H9 (cell line): Measurements from ENCODE around the gene SLC5A2. TPM values are rescaled to one million over a fixed set of nuclear protein-coding genes. Genes with fewer than 3 reads are reported as not detected.
"Not testable (repeated sequence)": the region's sequence is repeated elsewhere in the genome, so short reads cannot be mapped to it uniquely, and the experiment has no call there.

Experiments
- DNase-seq: peaks from one replicate; pipeline ENCODE4 v3.0.0-alpha.2; 2017
- H2AFZ ChIP-seq: one replicate; pipeline ENCODE4 v1.6.1; 2013; ENCODE audit warnings: mild to moderate bottlenecking, low read length, control low read depth, moderate library complexity
- H2AK5ac ChIP-seq: 2 replicates; pipeline ENCODE4 v1.6.1; 2013; ENCODE audit warnings: low read length, control low read depth, mixed read lengths; ENCODE audit not compliant: insufficient read length
- H2BK120ac ChIP-seq: one replicate; pipeline ENCODE4 v1.6.1; 2013; ENCODE audit warnings: low read depth, mild to moderate bottlenecking, low read length, control low read depth, inconsistent platforms; ENCODE audit not compliant: poor library complexity, severe bottlenecking
- H2BK12ac ChIP-seq: 2 replicates; pipeline ENCODE4 v1.6.1; 2013; ENCODE audit warnings: low read length, control low read depth, mixed read lengths, low read depth; ENCODE audit not compliant: insufficient read length
- H2BK15ac ChIP-seq: 2 replicates; pipeline ENCODE4 v1.6.1; 2013; ENCODE audit warnings: low read depth, low read length, control low read depth
- H2BK20ac ChIP-seq: one replicate; pipeline ENCODE4 v1.6.1; 2013; ENCODE audit warnings: low read depth, mild to moderate bottlenecking, low read length, control low read depth, inconsistent platforms; ENCODE audit not compliant: poor library complexity, severe bottlenecking
- H2BK5ac ChIP-seq: 2 replicates; pipeline ENCODE4 v1.6.1; 2013; ENCODE audit warnings: low read length, control low read depth, mixed read lengths; ENCODE audit not compliant: insufficient read length
- H3K14ac ChIP-seq: 2 replicates; pipeline ENCODE4 v1.6.1; 2013; ENCODE audit warnings: low read length, control low read depth; ENCODE audit not compliant: insufficient read depth
- H3K18ac ChIP-seq: 2 replicates; pipeline ENCODE4 v1.6.1; 2013; ENCODE audit warnings: low read depth, mild to moderate bottlenecking, mixed read lengths, low read length, control low read depth; ENCODE audit not compliant: insufficient read length
- H3K23ac ChIP-seq: 2 replicates; pipeline ENCODE4 v1.6.1; 2013; ENCODE audit warnings: low read length, control low read depth, mixed read lengths, low read depth; ENCODE audit not compliant: insufficient read length
- H3K23me2 ChIP-seq: 2 replicates; pipeline ENCODE4 v1.6.1; 2013; ENCODE audit warnings: low read depth, mild to moderate bottlenecking, mixed read lengths, low read length, control low read depth; ENCODE audit not compliant: insufficient read length, poor library complexity, severe bottlenecking
- H3K27ac ChIP-seq: 2 replicates; pipeline ENCODE4 v1.5.1; 2013; ENCODE audit warnings: low read length, control low read depth, mixed read lengths, low read depth; ENCODE audit not compliant: insufficient read length
- H3K27me3 ChIP-seq: 2 replicates; pipeline ENCODE4 v1.6.1; 2013; ENCODE audit warnings: low read length, control low read depth, inconsistent platforms; ENCODE audit not compliant: insufficient read depth
- H3K4ac ChIP-seq: 2 replicates; pipeline ENCODE4 v1.6.1; 2013; ENCODE audit warnings: low read depth, mild to moderate bottlenecking, control low read depth, inconsistent platforms, low read length, moderate library complexity
- H3K4me1 ChIP-seq: 2 replicates; pipeline ENCODE4 v1.6.1; 2013; ENCODE audit warnings: low read length, control low read depth, inconsistent platforms; ENCODE audit not compliant: insufficient read depth
- H3K4me2 ChIP-seq: 2 replicates; pipeline ENCODE4 v1.6.1; 2013; ENCODE audit warnings: low read length, control low read depth, mixed read lengths; ENCODE audit not compliant: insufficient read length, insufficient read depth
- H3K56ac ChIP-seq: 2 replicates; pipeline ENCODE4 v1.6.1; 2013; ENCODE audit warnings: low read depth, mild to moderate bottlenecking, mixed read lengths, low read length, control low read depth; ENCODE audit not compliant: insufficient read length
- H3K79me1 ChIP-seq: 2 replicates; pipeline ENCODE4 v1.6.1; 2013; ENCODE audit warnings: low read depth, mild to moderate bottlenecking, moderate library complexity, low read length, control low read depth, inconsistent platforms; ENCODE audit not compliant: insufficient read depth, poor library complexity, severe bottlenecking
- H3K79me2 ChIP-seq: 2 replicates; pipeline ENCODE4 v1.6.1; 2013; ENCODE audit warnings: low read length, control low read depth, inconsistent platforms; ENCODE audit not compliant: insufficient read depth
- H3K9ac ChIP-seq: 2 replicates; pipeline ENCODE4 v1.6.1; 2013; ENCODE audit warnings: low read length, control low read depth, mixed read lengths; ENCODE audit not compliant: insufficient read length; ENCODE audit errors: extremely low read depth
- H3K9me3 ChIP-seq: one replicate; pipeline ENCODE4 v1.6.1; 2013; ENCODE audit warnings: low read depth, low read length, inconsistent platforms; ENCODE audit not compliant: control insufficient read depth
- H3T11ph ChIP-seq: one replicate; pipeline ENCODE4 v1.6.1; 2013; ENCODE audit warnings: mild to moderate bottlenecking, low read length, control low read depth, inconsistent platforms
- H4K20me1 ChIP-seq: one replicate; pipeline ENCODE4 v1.6.1; 2013; ENCODE audit not compliant: control insufficient read depth, insufficient read length, insufficient read depth
- H4K5ac ChIP-seq: 2 replicates; pipeline ENCODE4 v1.6.1; 2013; ENCODE audit warnings: low read depth, mild to moderate bottlenecking, mixed read lengths, low read length, control low read depth; ENCODE audit not compliant: insufficient read length
- H4K8ac ChIP-seq: replicated peaks from 2 replicates; pipeline ENCODE4 v1.6.1; 2013; ENCODE audit warnings: low read length, control low read depth, mixed read lengths, low read depth; ENCODE audit not compliant: insufficient read length
- H4K91ac ChIP-seq: 2 replicates; pipeline ENCODE4 v1.6.1; 2013; ENCODE audit warnings: low read depth, mild to moderate bottlenecking, moderate library complexity, mixed read lengths, low read length, control low read depth; ENCODE audit not compliant: insufficient read length
- H3K27ac Mint-ChIP-seq, 3 experiments: 2 replicates in 2 of 3; 3 replicates in 1 of 3; pipeline ENCODE4 v1.8.0; 2020 to 2021; ENCODE audit warnings: mixed read lengths in 3 of 3, mild to moderate bottlenecking in 1 of 3, moderate library complexity in 1 of 3
- H3K27me3 Mint-ChIP-seq: 2 replicates; pipeline ENCODE4 v1.8.0; 2021; ENCODE audit warnings: low read depth, mild to moderate bottlenecking, moderate library complexity, mixed read lengths
- H3K36me3 Mint-ChIP-seq, 3 experiments: 2 replicates in 2 of 3; 3 replicates in 1 of 3; pipeline ENCODE4 v1.8.0; 2020 to 2021; ENCODE audit warnings: low read depth in 3 of 3, mixed read lengths in 3 of 3; ENCODE audit not compliant: insufficient read depth in 1 of 3
- H3K4me1 Mint-ChIP-seq, 2 experiments: 2 replicates each; pipeline ENCODE4 v1.8.0; 2020; ENCODE audit warnings: mixed read lengths in 2 of 2
- H3K4me3 Mint-ChIP-seq, 2 experiments: 2 replicates in 1 of 2; 3 replicates in 1 of 2; pipeline ENCODE4 v1.8.0; 2020 to 2021; ENCODE audit warnings: mild to moderate bottlenecking in 2 of 2, mixed read lengths in 2 of 2, moderate library complexity in 1 of 2
- H3K9me3 Mint-ChIP-seq, 2 experiments: 2 replicates in 1 of 2; 3 replicates in 1 of 2; pipeline ENCODE4 v1.8.0; 2020; ENCODE audit warnings: mild to moderate bottlenecking in 2 of 2, mixed read lengths in 2 of 2, moderate library complexity in 1 of 2
- WGBS: extraction: QIAGEN DNeasy Blood & Tissue Kit; methylation state at CpG from one replicate; pipeline ENCODE4 v1.1.7; 2013; ENCODE audit warnings: missing lambda C conversion rate, low lambda C conversion rate, mixed read lengths; ENCODE audit not compliant: insufficient read length; ENCODE audit errors: extremely low coverage; 5-methylcytosine and 5-hydroxymethylcytosine counted together
- total RNA-seq: library from RNA; stranded (reverse); gene quantifications from 2 replicates; pipeline ENCODE4 v1.2.1, GENCODE V29; 2021

The SLC5A2 gene
- total RNA-seq, 1 experiment from 2014 or later, result 0.52 TPM

DNA sequence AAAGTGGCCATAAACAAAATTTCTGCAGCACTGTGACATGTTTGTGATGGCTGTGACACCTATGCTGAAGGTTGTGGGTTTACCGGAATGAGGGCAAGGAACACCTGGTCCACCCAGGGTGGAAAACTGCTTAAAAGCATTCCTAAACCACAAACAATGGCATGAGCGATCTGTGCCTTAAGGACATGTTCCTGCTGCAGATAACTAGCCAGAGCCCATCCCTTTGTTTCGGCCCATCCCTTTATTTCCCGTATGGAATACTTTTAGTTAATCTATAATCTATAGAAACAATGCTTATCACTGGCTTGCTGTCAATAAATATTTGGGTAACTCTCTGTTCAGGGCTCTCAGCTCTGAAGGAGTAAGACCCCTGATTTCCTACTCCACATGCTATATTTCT, 56.8 kb downstream of the SLC5A2 start:
- not testable (repeated sequence) for H3K9ac ChIP-seq, H3K23me2 ChIP-seq, H2AK5ac ChIP-seq, H4K8ac ChIP-seq, H3K27me3 ChIP-seq, H3K27me3 Mint-ChIP-seq, H3K4me1 ChIP-seq, H2BK12ac ChIP-seq, H2BK15ac ChIP-seq, H3T11ph ChIP-seq, H4K91ac ChIP-seq, H2AFZ ChIP-seq, H4K5ac ChIP-seq, H3K4me3 Mint-ChIP-seq, H3K27ac Mint-ChIP-seq, H3K18ac ChIP-seq, H3K23ac ChIP-seq, H3K79me1 ChIP-seq, H3K4ac ChIP-seq, H3K79me2 ChIP-seq, H2BK5ac ChIP-seq, H4K20me1 ChIP-seq, H2BK20ac ChIP-seq, H3K14ac ChIP-seq, H3K4me2 ChIP-seq, H3K4me1 Mint-ChIP-seq, DNase-seq, H3K27ac ChIP-seq, H3K56ac ChIP-seq, H2BK120ac ChIP-seq
- WGBS, result no CpG with 5 or more reads among the region's 4 CpGs
- H3K9me3 ChIP-seq, result peaks cover 12% of the 10 kb centered on the region
- Mint-ChIP-seq H3K36me3 (peaks cover 3 to 22% (median 12%) of the 10 kb centered on the region in 3 experiments), H3K9me3 (peaks cover 60 to 63% of the 10 kb centered on the region in 2 experiments)

Other genes starting within 250 kb of the SLC5A2 start
- 0.18 and 0.33 TPM in 2 replicates for gene ITGAM, start 223.1 kb upstream of the SLC5A2 start, total RNA-seq
- gene ITGAX, start 127.9 kb upstream of the SLC5A2 start, total RNA-seq, result 0.15 and 0.28 TPM in 2 replicates
- not detected in 2 replicates for gene ITGAD, start 89.8 kb upstream of the SLC5A2 start, total RNA-seq
- not detected in 2 replicates for gene COX6A2, start 54.8 kb upstream of the SLC5A2 start, total RNA-seq
- gene ZNF843, start 40.3 kb upstream of the SLC5A2 start, total RNA-seq, result 0.22 and 0.37 TPM in 2 replicates
- gene ARMC5, start 23.6 kb upstream of the SLC5A2 start, total RNA-seq, result 18.5 and 18.7 TPM in 2 replicates
- gene TGFB1I1, start 11.0 kb upstream of the SLC5A2 start, total RNA-seq, result 15.4 and 15.5 TPM in 2 replicates
- 33.4 and 33.6 TPM in 2 replicates for gene RUSF1, start 25.3 kb downstream of the SLC5A2 start, total RNA-seq
- gene AHSP, start 44.8 kb downstream of the SLC5A2 start, total RNA-seq, result 1.6 TPM in 1 of 2 replicates, not detected in the other